Esophagus mucosa (tissue), 1 donor: ENCODE data around the gene COL26A1. TPM values are rescaled to one million over a fixed set of nuclear protein-coding genes. Genes with fewer than 3 reads are reported as not detected.
"Not testable (repeated sequence)": the region's sequence is repeated elsewhere in the genome, so short reads cannot be mapped to it uniquely, and the experiment has no call there.

Experiments used
- ATAC-seq: fragments of 200-7000 bp; cut with Tn5 transposase; one replicate; pipeline ENCODE4 v1.9.1; 2020
- total RNA-seq: library from RNA; stranded (reverse); gene quantifications from one replicate; pipeline ENCODE4 v1.2.4, GENCODE V29; 2023
- donor health status: DM: yes; HTN: yes; CAD: no.

The COL26A1 gene
- total RNA-seq, 1 donor from 2014 or later = not detected

GRCh38 chr7:101554584-101555268 is 192.1 kb downstream of the COL26A1 start:
- ATAC-seq = no peak

GRCh38 chr7:101555269-101555920 is 192.7 kb downstream of the COL26A1 start:
- ATAC-seq = no peak

- ATAC-seq = no peak
These were observed 193.2 kb downstream of the COL26A1 start for GRCh38 chr7:101555921-101556275.

GRCh38 chr7:101556453-101556968 is 193.8 kb downstream of the COL26A1 start:
- ATAC-seq = no peak

GRCh38 chr7:101557421-101557820 is 194.7 kb downstream of the COL26A1 start:
- ATAC-seq = no peak

- ATAC-seq = no peak
These were observed 195.5 kb downstream of the COL26A1 start for GRCh38 chr7:101557978-101558741.

GRCh38 chr7:101558742-101559325 is 196.2 kb downstream of the COL26A1 start:
- no peak for ATAC-seq

- ATAC-seq = no peak
These were observed 196.9 kb downstream of the COL26A1 start for GRCh38 chr7:101559586-101559985.

GRCh38 chr7:101560021-101560420 is 197.3 kb downstream of the COL26A1 start:
- not testable (repeated sequence) for ATAC-seq

- ATAC-seq = no peak
These were observed 198.2 kb downstream of the COL26A1 start for GRCh38 chr7:101560856-101561255.

GRCh38 chr7:101561293-101561692 is 198.6 kb downstream of the COL26A1 start:
- ATAC-seq = not testable (repeated sequence)

GRCh38 chr7:101562531-101563197 is 200.0 kb downstream of the COL26A1 start:
- ATAC-seq = no peak

- no peak for ATAC-seq
These were observed 200.7 kb downstream of the COL26A1 start for GRCh38 chr7:101563198-101563901.

- peak; percentile 36 for ATAC-seq
These were observed 201.5 kb downstream of the COL26A1 start for GRCh38 chr7:101563943-101564777.

- peak; percentile 28 for ATAC-seq
These were observed 202.1 kb downstream of the COL26A1 start for GRCh38 chr7:101564778-101565211.

- no peak for ATAC-seq
These were observed 203.0 kb downstream of the COL26A1 start for GRCh38 chr7:101565601-101566209.

GRCh38 chr7:101567230-101567629 is 204.6 kb downstream of the COL26A1 start:
- no peak for ATAC-seq

- no peak for ATAC-seq
These were observed 209.5 kb downstream of the COL26A1 start for GRCh38 chr7:101572156-101572555.

- ATAC-seq = no peak
These were observed 212.5 kb downstream of the COL26A1 start for GRCh38 chr7:101575168-101575567.

- ATAC-seq = no peak
These were observed 213.0 kb downstream of the COL26A1 start for GRCh38 chr7:101575721-101576120.
